WI38 (cell line): ENCODE data around the gene VARS1.

ENCODE experiments used
- H3K4me3 ChIP-seq: 2 replicates; pipeline ENCODE4 v1.5.1; 2011; ENCODE audit warnings: low read depth, mild to moderate bottlenecking, control low read depth, low read length
- TF ChIP-seq, protein P1 (sequence below): IDR thresholded peaks from 2 replicates; pipeline ENCODE4 v1.5.1; 2012; ENCODE audit warnings: low read depth, mild to moderate bottlenecking, control low read depth, low read length

The VARS1 gene

DNA sequence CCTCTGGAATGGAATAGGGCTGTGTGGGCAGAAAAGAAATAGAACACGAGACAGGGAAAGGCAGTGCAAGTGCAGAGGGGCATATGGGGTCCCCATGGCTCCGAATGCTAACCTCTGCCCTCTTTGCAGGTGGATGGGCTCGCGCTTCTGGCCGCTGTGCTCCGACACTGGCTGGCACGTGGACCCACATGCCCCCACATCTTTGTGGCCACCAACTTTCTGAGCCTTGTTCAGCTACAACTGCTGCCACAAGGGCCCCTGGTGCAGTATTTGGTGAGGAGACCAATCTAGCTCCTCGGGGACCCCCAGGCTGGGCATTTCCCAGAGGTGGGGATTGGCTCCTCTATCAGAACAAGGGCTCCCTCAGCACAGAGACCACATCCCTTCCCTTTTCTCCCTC is 34.2 kb downstream of the VARS1 start:
- H3K4me3 ChIP-seq: no peak overlapping the region
- TF ChIP-seq, protein P1, sequence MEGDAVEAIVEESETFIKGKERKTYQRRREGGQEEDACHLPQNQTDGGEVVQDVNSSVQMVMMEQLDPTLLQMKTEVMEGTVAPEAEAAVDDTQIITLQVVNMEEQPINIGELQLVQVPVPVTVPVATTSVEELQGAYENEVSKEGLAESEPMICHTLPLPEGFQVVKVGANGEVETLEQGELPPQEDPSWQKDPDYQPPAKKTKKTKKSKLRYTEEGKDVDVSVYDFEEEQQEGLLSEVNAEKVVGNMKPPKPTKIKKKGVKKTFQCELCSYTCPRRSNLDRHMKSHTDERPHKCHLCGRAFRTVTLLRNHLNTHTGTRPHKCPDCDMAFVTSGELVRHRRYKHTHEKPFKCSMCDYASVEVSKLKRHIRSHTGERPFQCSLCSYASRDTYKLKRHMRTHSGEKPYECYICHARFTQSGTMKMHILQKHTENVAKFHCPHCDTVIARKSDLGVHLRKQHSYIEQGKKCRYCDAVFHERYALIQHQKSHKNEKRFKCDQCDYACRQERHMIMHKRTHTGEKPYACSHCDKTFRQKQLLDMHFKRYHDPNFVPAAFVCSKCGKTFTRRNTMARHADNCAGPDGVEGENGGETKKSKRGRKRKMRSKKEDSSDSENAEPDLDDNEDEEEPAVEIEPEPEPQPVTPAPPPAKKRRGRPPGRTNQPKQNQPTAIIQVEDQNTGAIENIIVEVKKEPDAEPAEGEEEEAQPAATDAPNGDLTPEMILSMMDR: no peak

DNA sequence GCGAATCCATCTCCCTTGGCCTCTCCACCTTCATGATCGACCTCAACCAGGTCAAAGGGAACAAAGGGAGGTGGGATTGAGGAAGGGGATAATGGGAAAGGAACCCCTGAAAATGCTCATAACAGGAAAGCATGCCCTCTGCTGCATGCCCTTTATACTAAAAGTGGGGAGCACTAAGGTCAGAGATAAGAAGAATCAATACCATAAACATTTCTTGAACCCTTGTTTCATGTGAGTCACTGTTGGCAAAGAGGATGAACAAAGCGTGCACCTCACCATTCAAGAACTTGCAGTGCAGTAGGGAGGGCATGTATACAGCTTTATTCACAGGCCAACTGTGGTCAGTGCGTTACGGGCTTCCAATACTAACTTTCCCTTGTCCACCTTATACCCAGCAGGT is 34.8 kb downstream of the VARS1 start:
- no peak overlapping the region for H3K4me3 ChIP-seq
- TF ChIP-seq, protein P1: no peak

- no peak overlapping the region for H3K4me3 ChIP-seq
- TF ChIP-seq, protein P1: no peak
These were observed 37.3 kb downstream of the VARS1 start for GRCh38 chr6:31758281-31758680.

DNA sequence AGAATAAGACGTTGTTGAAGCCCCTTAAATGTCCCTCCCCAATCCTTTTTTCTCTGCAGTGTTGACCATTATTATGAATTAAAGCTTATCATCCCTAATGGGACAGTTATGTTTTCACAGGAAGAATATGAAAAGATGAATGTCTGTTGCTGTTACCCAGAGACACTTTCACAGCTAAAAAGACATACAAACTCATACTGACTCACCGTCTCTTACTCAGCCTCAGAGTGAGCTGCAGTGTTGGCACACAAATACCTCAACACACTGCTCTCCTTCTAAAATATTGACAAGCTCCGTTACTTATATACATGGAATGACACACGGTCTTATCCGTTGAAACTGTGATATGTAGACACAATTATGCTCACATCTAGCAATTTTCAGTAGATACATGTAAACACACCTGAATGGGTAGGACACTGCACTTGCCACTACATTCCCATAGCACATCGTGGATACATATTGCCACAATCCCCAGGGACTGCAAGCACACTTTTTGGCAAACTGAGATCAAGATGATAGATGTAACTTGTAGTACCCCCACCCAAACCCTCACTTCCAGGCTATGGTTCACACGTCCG is 42.7 kb downstream of the VARS1 start:
- H3K4me3 ChIP-seq: no peak overlapping the region
- TF ChIP-seq, protein P1: no peak

DNA sequence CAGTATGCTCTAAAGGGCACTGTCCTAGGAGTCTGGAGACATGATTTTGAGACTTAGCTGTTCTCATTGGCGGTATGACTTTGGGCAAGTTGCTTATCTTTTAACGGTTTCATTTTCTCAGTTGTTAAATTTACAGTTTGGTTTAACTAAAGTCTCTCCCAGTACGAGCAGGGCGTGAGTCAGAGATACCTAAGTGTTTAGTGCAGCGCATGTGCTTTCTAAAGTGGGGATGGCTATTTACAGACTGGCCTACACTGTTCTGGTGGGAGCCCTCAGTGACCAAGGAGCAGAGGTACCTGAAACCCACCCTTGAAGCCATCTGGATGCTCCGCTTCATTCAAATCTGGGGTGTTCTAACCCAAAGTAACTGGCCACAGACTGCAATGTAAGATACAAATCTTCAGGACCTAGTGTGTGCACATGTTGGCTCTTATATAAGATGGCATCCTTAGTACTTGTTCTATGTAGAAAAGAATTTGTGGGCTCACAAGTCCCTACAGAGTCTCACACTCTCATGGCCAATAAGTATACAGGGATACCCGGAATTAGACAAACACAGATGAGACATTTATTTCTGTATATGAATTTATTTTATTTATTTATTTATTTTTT is 45.0 kb downstream of the VARS1 start:
- TF ChIP-seq, protein P1: no peak
- H3K4me3 ChIP-seq: no peak overlapping the region

- no peak overlapping the region for H3K4me3 ChIP-seq
- TF ChIP-seq, protein P1: no peak
These were observed 46.1 kb downstream of the VARS1 start for GRCh38 chr6:31749301-31750036.
